Dendritic cell treated with granulocyte-macrophage colony-stimulating factor and Interleukin-4, amounts not matched to agents 40 ng/mL and 50 ng/mL, for 4 days (primary cell): Measurements from ENCODE around the gene TNFAIP8L3.
"Not testable (repeated sequence)": the region's sequence is repeated elsewhere in the genome, so short reads cannot be mapped to it uniquely, and the experiment has no call there.

ENCODE experiments used
- H3K27ac Mint-ChIP-seq: one replicate; pipeline ENCODE4 v1.8.0; 2022; ENCODE audit warnings: mild to moderate bottlenecking, mixed read lengths
- H3K27me3 Mint-ChIP-seq: one replicate; pipeline ENCODE4 v1.8.0; 2022; ENCODE audit warnings: mild to moderate bottlenecking, mixed read lengths
- H3K36me3 Mint-ChIP-seq: one replicate; pipeline ENCODE4 v1.8.0; 2022; ENCODE audit warnings: low read depth, mixed read lengths
- H3K4me1 Mint-ChIP-seq: one replicate; pipeline ENCODE4 v1.8.0; 2022; ENCODE audit warnings: low read depth, mixed read lengths
- H3K4me3 Mint-ChIP-seq: one replicate; pipeline ENCODE4 v1.8.0; 2022; ENCODE audit warnings: mild to moderate bottlenecking, moderate library complexity, mixed read lengths
- H3K9me3 Mint-ChIP-seq: one replicate; pipeline ENCODE4 v1.8.0; 2022; ENCODE audit warnings: mixed read lengths
- intact Hi-C: fragments of 100-400 bp; cut with micrococcal nuclease; formaldehyde crosslinking; loops from one replicate; pipeline ENCODE4 v1.15.0; 2022

The TNFAIP8L3 gene

DNA sequence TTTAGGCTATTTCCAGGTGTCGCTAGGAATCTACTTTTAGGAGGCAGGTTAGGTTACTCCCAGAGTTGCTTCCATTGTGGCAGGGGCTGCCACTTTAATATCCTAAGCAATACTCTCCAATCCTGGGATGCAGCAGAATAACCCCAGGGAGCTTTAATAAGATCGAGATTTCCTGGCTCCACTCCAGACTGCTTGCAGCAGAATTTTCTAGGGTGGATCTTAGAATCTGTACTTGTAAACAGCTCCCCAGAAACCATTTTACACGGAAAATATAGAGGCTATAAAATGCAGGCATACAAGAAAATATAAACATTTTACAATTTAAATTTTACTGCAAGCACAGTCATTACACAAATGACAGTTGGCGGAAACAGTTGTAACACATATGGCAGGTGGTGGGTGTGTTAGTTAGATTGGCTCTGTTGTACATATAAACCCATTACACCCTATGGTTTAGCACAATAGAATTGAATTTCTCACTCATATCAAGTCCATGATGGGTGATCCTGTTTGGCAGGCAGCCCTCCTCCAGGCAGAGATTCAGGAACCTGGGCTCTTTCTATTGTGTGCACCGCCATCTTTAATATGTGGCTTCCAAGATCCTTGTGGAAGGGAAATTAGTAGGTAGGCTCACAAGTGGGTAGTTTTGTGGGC lies 35.0 kb upstream of the TNFAIP8L3 start:
- no peaks in the 10 kb centered on the region for H3K36me3 Mint-ChIP-seq
- peaks cover 11% of the 10 kb centered on the region for H3K27me3 Mint-ChIP-seq
- no peak overlapping the region for H3K4me3 Mint-ChIP-seq

DNA sequence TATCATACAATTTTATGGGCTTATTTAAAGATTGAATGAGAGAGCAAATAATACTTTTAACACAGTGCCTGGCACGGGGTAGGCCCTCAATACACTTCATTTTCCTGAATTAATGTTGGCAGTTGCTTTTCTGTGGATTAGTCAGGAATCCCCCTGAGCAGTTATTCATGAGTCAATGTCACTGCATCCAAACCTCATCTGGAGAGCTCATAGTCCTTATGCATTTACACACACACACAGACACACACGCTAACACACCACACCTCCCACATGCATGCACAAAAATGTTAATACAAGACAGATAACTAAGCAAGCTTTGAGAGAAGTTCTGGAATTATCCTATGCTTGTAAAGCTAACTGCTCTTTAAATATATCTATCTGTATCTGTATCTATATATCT lies 34.0 kb upstream of the TNFAIP8L3 start:
- Mint-ChIP-seq H3K36me3 (no peaks in the 10 kb centered on the region), H3K27ac (no peak overlapping the region), H3K9me3 (peaks cover 2% of the 10 kb centered on the region), H3K27me3 (peaks cover 10% of the 10 kb centered on the region), H3K4me1 (peaks cover 21% of the 10 kb centered on the region), H3K4me3 (no peak overlapping the region)
- intact Hi-C loops: no loop called here

More for the DNA sequence above, 35.0 kb upstream of the TNFAIP8L3 start:
- no peaks in the 10 kb centered on the region for H3K9me3 Mint-ChIP-seq
- H3K4me1 Mint-ChIP-seq: peaks cover 21% of the 10 kb centered on the region
- H3K27ac Mint-ChIP-seq: no peak overlapping the region
- intact Hi-C loops: no loop called here

GRCh38 chr15:51126842-51127241 lies 32.1 kb upstream of the TNFAIP8L3 start:
- Mint-ChIP-seq H3K36me3 (no peaks in the 10 kb centered on the region), H3K9me3 (peaks cover 8% of the 10 kb centered on the region), H3K27ac (no peak overlapping the region), H3K4me3 (no peak overlapping the region), H3K4me1 (peaks cover 21% of the 10 kb centered on the region), H3K27me3 (peaks cover 9% of the 10 kb centered on the region)
- intact Hi-C loops: no loop called here

DNA sequence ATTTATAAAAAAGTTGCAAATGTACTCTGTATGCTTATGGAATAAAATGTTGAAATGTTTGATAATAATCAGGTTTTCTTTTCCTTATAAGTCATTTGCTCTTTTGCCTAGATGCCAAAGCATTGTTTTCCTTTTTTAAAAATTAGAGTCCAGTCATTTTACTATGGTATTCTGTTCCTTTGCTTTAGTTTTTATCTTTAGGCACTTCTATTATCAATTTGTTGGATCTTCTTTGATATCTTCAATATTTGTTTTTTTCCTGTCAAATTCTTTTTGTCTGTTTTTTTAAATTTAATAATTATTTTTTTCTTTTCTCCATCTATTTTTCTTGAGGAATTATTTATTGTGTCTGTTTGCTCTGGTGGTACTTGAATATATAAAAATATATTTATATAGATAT lies 28.3 kb upstream of the TNFAIP8L3 start:
- intact Hi-C loops, H3K36me3 Mint-ChIP-seq, H3K27ac Mint-ChIP-seq, H3K9me3 Mint-ChIP-seq, H3K4me3 Mint-ChIP-seq: not testable (repeated sequence)
- Mint-ChIP-seq H3K4me1 (peaks cover 21% of the 10 kb centered on the region), H3K27me3 (peaks cover 13% of the 10 kb centered on the region)

DNA sequence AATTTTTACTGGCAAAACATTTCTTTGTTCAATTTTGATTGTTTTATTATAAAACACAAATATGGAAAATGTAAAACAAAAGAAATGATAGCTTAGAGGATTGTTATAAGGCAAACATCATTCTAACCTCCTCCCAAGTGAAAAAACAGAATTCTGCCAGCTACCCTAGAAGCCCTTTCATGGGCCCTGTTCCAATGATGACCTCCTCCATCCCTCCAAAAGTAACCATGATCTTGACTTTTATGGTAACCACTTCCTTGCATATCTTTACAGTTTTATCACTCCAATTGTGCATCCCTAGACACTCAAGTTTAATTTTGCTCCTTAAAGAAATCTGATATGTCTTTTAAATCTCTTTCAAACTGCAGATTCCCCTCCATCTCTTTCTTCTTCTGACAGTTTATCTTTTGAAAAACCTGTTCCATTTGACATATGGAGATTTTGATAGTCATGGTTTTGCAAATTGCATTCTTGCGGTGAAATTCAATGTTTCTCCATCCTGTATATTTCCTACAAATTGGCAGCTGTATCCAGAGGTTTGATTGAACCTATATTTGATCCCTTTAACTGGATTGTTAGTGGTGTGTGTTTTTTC lies 27.0 kb upstream of the TNFAIP8L3 start:
- Mint-ChIP-seq H3K36me3 (no peaks in the 10 kb centered on the region), H3K4me3 (no peak overlapping the region), H3K27me3 (peaks cover 18% of the 10 kb centered on the region), H3K4me1 (peaks cover 8% of the 10 kb centered on the region), H3K9me3 (peaks cover 8% of the 10 kb centered on the region), H3K27ac (no peak overlapping the region)
- intact Hi-C loops: no loop called here

GRCh38 chr15:51121118-51121517 lies 26.4 kb upstream of the TNFAIP8L3 start:
- intact Hi-C loops: no loop called here
- H3K4me3 Mint-ChIP-seq: no peak overlapping the region
- peaks cover 16% of the 10 kb centered on the region for H3K27me3 Mint-ChIP-seq
- H3K27ac Mint-ChIP-seq: no peak overlapping the region
- peaks cover 2% of the 10 kb centered on the region for H3K4me1 Mint-ChIP-seq
- H3K9me3 Mint-ChIP-seq: peaks cover 8% of the 10 kb centered on the region
- H3K36me3 Mint-ChIP-seq: no peaks in the 10 kb centered on the region

DNA sequence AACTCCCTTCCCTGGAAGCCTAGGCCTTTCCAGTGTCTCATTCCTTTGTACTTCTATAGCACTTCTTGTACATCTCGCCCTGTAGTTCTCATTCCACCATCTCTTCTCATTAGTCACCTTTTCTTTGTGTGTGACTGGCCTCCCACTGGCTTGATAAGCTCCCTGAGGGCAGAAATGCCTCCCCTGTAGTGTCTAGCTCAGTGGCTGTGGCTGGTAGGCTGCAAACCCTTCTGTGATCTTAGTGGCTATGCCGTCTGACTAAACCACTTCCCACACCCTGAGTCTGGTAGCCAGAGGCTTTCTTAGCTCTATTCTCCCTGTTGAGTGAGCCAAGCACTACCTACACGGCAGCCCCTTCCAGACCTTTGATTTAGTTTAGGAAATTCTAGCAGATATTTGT lies 24.4 kb upstream of the TNFAIP8L3 start:
- Mint-ChIP-seq H3K36me3 (no peaks in the 10 kb centered on the region), H3K4me3 (no peak overlapping the region), H3K27ac (no peak overlapping the region), H3K4me1 (no peaks in the 10 kb centered on the region), H3K9me3 (peaks cover 8% of the 10 kb centered on the region), H3K27me3 (peaks cover 13% of the 10 kb centered on the region)
- intact Hi-C loops: no loop called here

- no peaks in the 10 kb centered on the region for H3K4me1 Mint-ChIP-seq
- intact Hi-C loops: no loop called here
- no peaks in the 10 kb centered on the region for H3K36me3 Mint-ChIP-seq
- no peak overlapping the region for H3K4me3 Mint-ChIP-seq
- H3K9me3 Mint-ChIP-seq: no peaks in the 10 kb centered on the region
- H3K27me3 Mint-ChIP-seq: peaks cover 22% of the 10 kb centered on the region
- H3K27ac Mint-ChIP-seq: no peak overlapping the region
These were observed 22.6 kb upstream of the TNFAIP8L3 start for GRCh38 chr15:51117270-51117669.

GRCh38 chr15:51114437-51115119 lies 19.9 kb upstream of the TNFAIP8L3 start:
- H3K36me3 Mint-ChIP-seq: no peaks in the 10 kb centered on the region
- no peak overlapping the region for H3K4me3 Mint-ChIP-seq
- peaks cover 35% of the 10 kb centered on the region for H3K27me3 Mint-ChIP-seq
- H3K9me3 Mint-ChIP-seq: no peaks in the 10 kb centered on the region
- H3K27ac Mint-ChIP-seq: no peak overlapping the region
- no peaks in the 10 kb centered on the region for H3K4me1 Mint-ChIP-seq
- intact Hi-C loops: no loop called here

GRCh38 chr15:51112078-51112477 lies 17.4 kb upstream of the TNFAIP8L3 start:
- Mint-ChIP-seq H3K27me3 (peaks cover 27% of the 10 kb centered on the region), H3K27ac (no peak overlapping the region), H3K4me3 (no peak overlapping the region), H3K4me1 (no peaks in the 10 kb centered on the region), H3K9me3 (no peaks in the 10 kb centered on the region), H3K36me3 (no peaks in the 10 kb centered on the region)
- intact Hi-C loops: no loop called here

GRCh38 chr15:51111061-51111460 lies 16.4 kb upstream of the TNFAIP8L3 start:
- Mint-ChIP-seq H3K4me3 (no peak overlapping the region), H3K36me3 (no peaks in the 10 kb centered on the region), H3K27me3 (peaks cover 27% of the 10 kb centered on the region), H3K27ac (no peak overlapping the region), H3K4me1 (no peaks in the 10 kb centered on the region), H3K9me3 (no peaks in the 10 kb centered on the region)
- intact Hi-C loops: no loop called here

DNA sequence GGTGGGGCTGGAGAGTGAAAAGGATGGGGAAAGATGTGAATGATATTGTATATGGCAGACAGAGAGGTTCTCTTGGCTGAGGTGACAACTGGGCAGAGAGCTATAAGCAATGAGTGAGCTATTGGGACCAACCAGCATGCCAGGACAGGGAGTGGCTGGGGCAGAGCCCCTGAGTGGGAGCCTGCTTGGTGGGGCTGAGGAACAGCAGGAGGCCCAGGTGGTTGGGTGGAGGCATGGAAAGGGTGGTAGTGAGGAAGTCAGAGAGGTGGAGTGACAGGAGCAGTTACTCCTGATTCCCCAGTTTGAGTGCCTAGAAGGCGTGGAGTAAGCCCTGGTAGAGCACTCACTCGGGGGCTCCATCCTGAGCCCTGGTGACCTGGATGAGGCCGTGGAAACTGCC lies 15.5 kb upstream of the TNFAIP8L3 start:
- intact Hi-C loops: no loop called here

DNA sequence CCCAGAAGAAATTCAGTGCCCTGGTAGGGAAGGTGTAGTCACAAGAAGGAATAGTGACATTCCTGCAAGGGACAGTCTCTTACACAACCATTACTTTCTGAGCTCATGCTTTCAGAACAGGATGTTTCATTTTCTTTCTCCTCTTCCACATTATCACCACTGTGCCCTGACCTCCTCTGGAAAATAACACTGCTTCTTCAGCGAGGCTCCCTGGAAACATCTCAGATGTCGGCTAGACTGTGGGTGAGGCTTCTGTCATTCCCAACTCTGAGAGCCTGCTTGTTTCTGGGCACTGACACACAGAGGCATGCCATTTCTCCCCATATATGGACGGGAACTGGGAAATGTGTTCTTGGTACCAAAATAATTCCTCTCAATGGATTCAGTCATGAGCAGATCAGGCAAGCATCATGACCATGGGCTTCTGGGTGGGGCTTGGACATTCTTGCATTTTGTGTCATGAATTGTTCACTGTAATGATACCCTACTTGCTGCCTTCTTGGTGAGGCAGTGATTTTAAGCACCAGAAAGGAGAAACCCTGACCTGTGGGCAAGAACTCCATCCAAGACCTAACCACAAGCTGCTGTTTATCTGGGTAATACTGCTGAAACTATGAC lies 14.3 kb upstream of the TNFAIP8L3 start:
- Mint-ChIP-seq H3K9me3 (no peaks in the 10 kb centered on the region), H3K4me3 (no peak overlapping the region), H3K27ac (no peak overlapping the region), H3K4me1 (no peaks in the 10 kb centered on the region), H3K36me3 (no peaks in the 10 kb centered on the region), H3K27me3 (peaks cover 37% of the 10 kb centered on the region)
- intact Hi-C loops: no loop called here

More for the DNA sequence above, 15.5 kb upstream of the TNFAIP8L3 start:
- Mint-ChIP-seq H3K9me3 (no peaks in the 10 kb centered on the region), H3K27ac (no peak overlapping the region), H3K4me3 (no peak overlapping the region), H3K36me3 (no peaks in the 10 kb centered on the region), H3K27me3 (peaks cover 27% of the 10 kb centered on the region), H3K4me1 (no peaks in the 10 kb centered on the region)

- Mint-ChIP-seq H3K4me3 (no peak overlapping the region), H3K4me1 (no peaks in the 10 kb centered on the region), H3K9me3 (no peaks in the 10 kb centered on the region), H3K27me3 (peaks cover 43% of the 10 kb centered on the region), H3K27ac (no peak overlapping the region), H3K36me3 (no peaks in the 10 kb centered on the region)
- intact Hi-C loops: no loop called here
These were observed 12.9 kb upstream of the TNFAIP8L3 start for GRCh38 chr15:51107612-51108011.
